K562 (cell line): ENCODE data around the gene DYNLT2. TPM values are rescaled to one million over a fixed set of nuclear protein-coding genes. Genes with fewer than 3 reads are reported as not detected.
A peak's percentile ranks its signal among the peaks of the same experiment; 100 is the strongest.

Source experiments
- ATF6 ChIP-seq: sonication (generic); formaldehyde crosslinking; IDR thresholded peaks from 2 replicates; pipeline ENCODE4 v1.4.0; 2020; ENCODE audit warnings: mild to moderate bottlenecking, missing genetic modification reagents
- DIDO1 ChIP-seq: fragments of 450-650 bp; IDR thresholded peaks from 2 replicates; pipeline ENCODE4 v1.6.1; 2016; ENCODE audit warnings: low read depth, missing biosample characterization, missing genetic modification characterization
- EGR1 ChIP-seq: fragments of 450-650 bp; conservative IDR thresholded peaks from 2 replicates; pipeline ENCODE4 v1.6.1; 2017; ENCODE audit warnings: mild to moderate bottlenecking
- KAT7 ChIP-seq: sonication (generic); formaldehyde crosslinking; IDR thresholded peaks from 2 replicates; pipeline ENCODE4 v1.8.0; 2022; ENCODE audit warnings: missing genetic modification reagents, mild to moderate bottlenecking, borderline replicate concordance
- KDM4B ChIP-seq, 2 experiments: fragments of 450-650 bp in 1 of 2; sonication (generic) in 1 of 2; IDR thresholded peaks; 2 replicates each; pipeline ENCODE4 v1.6.1; 2016 to 2017; ENCODE audit warnings: borderline replicate concordance in 2 of 2, antibody characterized with exemption in 1 of 2, low read depth in 1 of 2, mild to moderate bottlenecking in 1 of 2
- PHF8 ChIP-seq: fragments of 200-600 bp; sonication (generic); IDR thresholded peaks from 2 replicates; pipeline ENCODE4 v1.6.1; 2012; ENCODE audit warnings: mixed run types, mild to moderate bottlenecking, inconsistent platforms, low read length, moderate library complexity, borderline replicate concordance
- PPARD ChIP-seq: fragments of 250-450 bp; sonication (Bioruptor Pico); IDR thresholded peaks from 2 replicates; pipeline ENCODE4 v1.8.0; 2022; ENCODE audit warnings: inconsistent platforms, mild to moderate bottlenecking, moderate library complexity
- RERE ChIP-seq: sonication (generic); formaldehyde crosslinking; IDR thresholded peaks from 2 replicates; pipeline ENCODE4 v1.8.0; 2023; ENCODE audit warnings: missing genetic modification reagents, mild to moderate bottlenecking, borderline replicate concordance
- SREBF1 ChIP-seq: fragments of 150-350 bp; IDR thresholded peaks from 2 replicates; pipeline ENCODE4 v1.6.1; 2014; ENCODE audit warnings: antibody characterized with exemption, low read depth, low read length, borderline replicate concordance
- ZBTB1 ChIP-seq: sonication (generic); formaldehyde crosslinking; IDR thresholded peaks from 2 replicates; pipeline ENCODE4 v1.8.1; 2023; ENCODE audit warnings: missing genetic modification reagents, low read depth, mild to moderate bottlenecking, borderline replicate concordance
- ZNF124 ChIP-seq: sonication (generic); formaldehyde crosslinking; IDR thresholded peaks from 2 replicates; pipeline ENCODE4 v1.8.1; 2022; ENCODE audit warnings: missing genetic modification reagents
- ZNF175 ChIP-seq: fragments of 200-800 bp; sonication (Bioruptor generic); IDR thresholded peaks from 2 replicates; pipeline ENCODE4 v1.6.1; 2016; ENCODE audit warnings: low read depth, mild to moderate bottlenecking, missing genetic modification characterization, missing compliant biosample characterization
- ZNF3 ChIP-seq: fragments of 250-450 bp; sonication (Bioruptor Pico); IDR thresholded peaks from 2 replicates; pipeline ENCODE4 v1.5.0; 2021; ENCODE audit warnings: mild to moderate bottlenecking, moderate library complexity
- ZNF324 ChIP-seq: fragments of 250-450 bp; sonication (Bioruptor Pico); IDR thresholded peaks from 2 replicates; pipeline ENCODE4 v1.4.0; 2020; ENCODE audit warnings: mild to moderate bottlenecking
- polyA plus RNA-seq, 8 experiments: library from polyadenylated mRNA; depleted of rRNA in 4 of 8; stranded (reverse) in 5 of 8; unstranded in 3 of 8; fragments of >200 nt; fragmentation: Nextera tagmentation in 2 of 8; fragmentation: Illumina TruSeq in 1 of 8; extraction: Ambion mirVana in 2 of 8; extraction: Trizol in 1 of 8; gene quantifications; 2 replicates each; pipeline versions ENCODE4 v1.2.1 to v1.2.3, GENCODE V29; 2011 to 2014; ENCODE audit warnings: inconsistent platforms in 1 of 8, missing spikeins in 1 of 8
- total RNA-seq, 7 experiments: library from RNA; depleted of rRNA in 6 of 7; stranded (reverse); fragments of >200 nt in 6 of 7; fragmentation: Illumina TruSeq in 2 of 7; extraction: Trizol in 2 of 7; gene quantifications; 2 replicates each; pipeline versions ENCODE4 v1.2.1 to v1.2.3, GENCODE V29; 2011 to 2021; ENCODE audit warnings: low replicate concordance in 1 of 7
- TF ChIP-seq, protein P1 (sequence below): fragments of 450-650 bp; IDR thresholded peaks from 2 replicates; pipeline ENCODE4 v1.6.1; 2018; ENCODE audit warnings: mild to moderate bottlenecking, low read depth; ENCODE audit not compliant: partially characterized antibody
- TF ChIP-seq, protein P2 (sequence below), 2 experiments: fragments of 450-650 bp in 1 of 2; sonication (generic) in 1 of 2; formaldehyde crosslinking; conservative IDR thresholded peaks; 2 replicates each; pipeline versions ENCODE4 v1.4.0 to v1.8.1; 2020 to 2022; ENCODE audit warnings: mild to moderate bottlenecking in 1 of 2, missing genetic modification reagents in 1 of 2

The DYNLT2 gene
- total and polyA plus RNA-seq, 9 of the 15 experiments (the other 6 are each of a cell fraction or from before 2014, with no cell fraction given) = 2.0 to 12.8 (median 6.3) TPM

- TF ChIP-seq SREBF1 = no peak
- TF ChIP-seq ZNF124 (CRISPR knock-in tag) = no peak
- peak; percentile 57; the same call in 1 of the 2 replicates for TF ChIP-seq PHF8
- 0 out of 2 replicates have a peak, but pooled peaks have one; percentile 77 for TF ChIP-seq KAT7 (CRISPR knock-in tag)
- no peak for TF ChIP-seq RERE (CRISPR knock-in tag)
- no peak for TF ChIP-seq ZNF175 (CRISPR knock-in tag)
- TF ChIP-seq ZNF324 = no peak
- TF ChIP-seq DIDO1 (tag) = no peak
- TF ChIP-seq, protein P1, sequence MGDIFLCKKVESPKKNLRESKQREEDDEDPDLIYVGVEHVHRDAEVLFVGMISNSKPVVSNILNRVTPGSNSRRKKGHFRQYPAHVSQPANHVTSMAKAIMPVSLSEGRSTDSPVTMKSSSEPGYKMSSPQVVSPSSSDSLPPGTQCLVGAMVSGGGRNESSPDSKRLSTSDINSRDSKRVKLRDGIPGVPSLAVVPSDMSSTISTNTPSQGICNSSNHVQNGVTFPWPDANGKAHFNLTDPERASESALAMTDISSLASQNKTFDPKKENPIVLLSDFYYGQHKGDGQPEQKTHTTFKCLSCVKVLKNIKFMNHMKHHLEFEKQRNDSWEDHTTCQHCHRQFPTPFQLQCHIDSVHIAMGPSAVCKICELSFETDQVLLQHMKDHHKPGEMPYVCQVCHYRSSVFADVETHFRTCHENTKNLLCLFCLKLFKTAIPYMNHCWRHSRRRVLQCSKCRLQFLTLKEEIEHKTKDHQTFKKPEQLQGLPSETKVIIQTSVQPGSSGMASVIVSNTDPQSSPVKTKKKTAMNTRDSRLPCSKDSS = no peak
- no peak; the same call in 1 of the 2 replicates for TF ChIP-seq ZBTB1 (CRISPR knock-in tag)
- TF ChIP-seq ZNF3 (CRISPR knock-in tag) = no peak
- 0 out of 2 replicates have a peak, but pooled peaks have one; percentile 76 for TF ChIP-seq ATF6 (CRISPR knock-in tag)
- TF ChIP-seq, protein P2, sequence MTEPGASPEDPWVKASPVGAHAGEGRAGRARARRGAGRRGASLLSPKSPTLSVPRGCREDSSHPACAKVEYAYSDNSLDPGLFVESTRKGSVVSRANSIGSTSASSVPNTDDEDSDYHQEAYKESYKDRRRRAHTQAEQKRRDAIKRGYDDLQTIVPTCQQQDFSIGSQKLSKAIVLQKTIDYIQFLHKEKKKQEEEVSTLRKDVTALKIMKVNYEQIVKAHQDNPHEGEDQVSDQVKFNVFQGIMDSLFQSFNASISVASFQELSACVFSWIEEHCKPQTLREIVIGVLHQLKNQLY (CRISPR knock-in tag; conservative IDR thresholded peaks at IDR 0.05) = no peak
- no peak for TF ChIP-seq PPARD (CRISPR knock-in tag)
- TF ChIP-seq EGR1 = peak; percentile 57
- TF ChIP-seq KDM4B (IDR thresholded peaks at IDR 0.05; ENCODE audit: borderline replicate concordance in 2 of 2, low read depth in 1 of 2) = no peak
Measured at GRCh38 chr6:169723200-169723909, 28.0 kb downstream of the DYNLT2 start (continued).
